Glomerular endothelial cell (primary cell): ENCODE data around the gene CACNA1I. TPM values are rescaled to one million over a fixed set of nuclear protein-coding genes. Genes with fewer than 3 reads are reported as not detected.

Experiments
- DNase-seq: peaks from one replicate; pipeline ENCODE4 v3.0.0-alpha.2; 2011; ENCODE audit warnings: low read depth, low spot score; ENCODE audit errors: extremely low read depth
- total RNA-seq: library from RNA; depleted of rRNA; stranded (reverse); fragments of >200 nt; gene quantifications from 2 replicates; pipeline ENCODE4 v1.2.3, GENCODE V29; 2015

The CACNA1I gene
- total RNA-seq, 1 donor from 2014 or later: not detected

DNA sequence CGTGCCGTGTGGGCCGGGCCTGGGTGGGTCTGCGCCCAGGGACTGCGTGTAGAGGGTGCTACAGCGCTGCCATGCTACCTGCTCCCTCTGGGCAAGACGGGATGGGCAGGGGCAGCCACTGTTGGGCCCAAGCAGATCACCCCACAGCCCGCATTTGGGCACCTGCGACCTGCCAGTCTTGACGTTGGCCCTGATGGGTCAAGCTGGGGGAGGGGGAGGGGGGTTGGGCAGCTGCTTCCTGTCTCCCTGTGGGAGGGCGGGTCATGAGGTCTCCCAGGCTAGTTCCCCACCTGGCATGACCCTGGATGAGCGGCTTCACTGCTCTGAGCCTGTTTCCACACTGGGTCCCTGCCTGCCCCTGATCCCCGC is 35.2 kb upstream of the CACNA1I start:
- no peak for DNase-seq

DNA sequence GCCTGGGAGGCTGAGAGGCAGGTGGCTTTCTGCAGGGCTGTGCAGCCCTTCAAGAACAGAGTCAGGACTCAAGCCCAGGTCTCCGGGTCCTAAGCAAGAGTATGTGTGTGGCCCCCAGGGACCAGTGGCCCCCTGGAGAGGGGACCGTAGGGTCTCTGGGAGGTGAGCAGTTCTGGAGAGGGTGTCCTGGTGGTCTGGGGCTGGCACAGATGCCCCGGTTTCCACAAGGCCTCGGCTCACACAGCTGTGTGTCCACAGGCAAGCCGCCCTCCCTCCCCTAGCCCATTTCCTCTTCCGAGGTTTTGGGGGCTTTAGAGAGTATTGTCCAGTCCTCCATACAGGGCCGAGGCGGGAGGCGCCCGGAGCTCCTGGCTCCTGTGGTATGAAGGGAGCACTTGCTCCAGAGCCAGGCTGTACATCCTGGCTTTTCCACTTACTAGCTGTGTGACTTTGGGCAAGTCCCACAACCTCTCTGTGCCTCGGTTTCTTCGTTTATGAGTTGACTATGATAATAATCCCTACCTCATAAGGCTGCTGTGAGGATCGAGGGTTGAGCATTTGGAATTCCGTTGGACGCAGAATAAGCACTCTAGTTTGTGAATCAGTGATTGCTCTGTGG is 34.6 kb upstream of the CACNA1I start:
- no peak for DNase-seq

DNA sequence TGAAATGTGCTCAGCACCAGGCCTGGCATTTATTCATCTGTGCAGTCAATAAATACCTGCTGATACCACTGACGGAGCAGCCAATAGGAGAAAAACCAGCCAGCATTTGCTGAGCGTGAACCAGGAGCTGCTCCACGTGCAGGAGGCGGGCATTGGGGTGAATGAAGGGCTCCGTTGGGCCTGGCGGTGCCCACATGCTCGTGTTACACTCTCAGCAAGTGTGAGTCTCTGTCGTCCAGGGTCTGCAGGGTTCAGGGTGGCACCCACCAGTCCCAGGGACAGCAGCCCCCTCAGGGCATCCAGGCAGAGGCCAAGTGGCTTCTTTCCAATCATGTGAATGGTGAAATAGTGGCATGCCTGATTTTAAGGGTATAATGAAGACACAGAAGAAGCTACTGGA is 33.8 kb upstream of the CACNA1I start:
- DNase-seq: no peak

DNA sequence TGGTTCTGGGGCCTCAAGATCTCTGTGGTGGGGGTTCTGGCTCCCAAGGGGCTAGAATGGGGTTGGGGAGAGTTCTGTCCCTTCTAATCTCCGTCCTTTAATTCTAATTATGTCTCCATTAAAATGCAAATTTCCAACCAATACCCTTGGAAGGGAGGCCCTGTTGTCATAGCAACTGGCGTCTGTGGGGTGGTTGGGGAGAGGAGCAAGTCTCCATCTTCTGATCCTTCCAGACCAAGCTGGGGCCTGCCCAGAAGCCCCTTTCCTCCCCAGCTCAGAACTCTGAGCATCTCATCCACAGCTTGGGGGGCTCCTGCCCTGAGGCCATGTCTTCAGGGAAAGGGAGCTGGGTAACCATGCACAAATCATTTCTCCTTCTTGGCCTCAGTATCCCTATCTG is 32.6 kb upstream of the CACNA1I start:
- no peak for DNase-seq

DNA sequence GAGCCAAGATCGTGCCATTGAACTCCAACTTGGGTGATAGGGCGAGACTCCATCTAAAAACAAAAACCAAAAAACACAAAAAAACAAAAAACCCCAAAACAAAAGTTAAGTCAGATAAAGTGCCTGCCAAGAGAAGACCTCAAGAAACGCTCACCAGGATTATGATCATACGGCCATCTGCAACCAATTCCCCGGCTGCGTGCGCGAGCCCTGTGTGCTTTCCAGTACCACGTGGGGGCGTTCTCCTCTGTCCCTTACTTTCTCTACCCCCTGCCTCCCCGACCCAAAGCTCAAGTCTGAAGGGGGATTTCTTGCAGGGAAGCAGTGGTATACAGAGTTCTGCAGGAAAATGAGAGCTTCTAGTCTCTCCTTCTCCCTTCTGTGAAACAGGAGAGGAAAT is 27.5 kb upstream of the CACNA1I start:
- no peak for DNase-seq

DNA sequence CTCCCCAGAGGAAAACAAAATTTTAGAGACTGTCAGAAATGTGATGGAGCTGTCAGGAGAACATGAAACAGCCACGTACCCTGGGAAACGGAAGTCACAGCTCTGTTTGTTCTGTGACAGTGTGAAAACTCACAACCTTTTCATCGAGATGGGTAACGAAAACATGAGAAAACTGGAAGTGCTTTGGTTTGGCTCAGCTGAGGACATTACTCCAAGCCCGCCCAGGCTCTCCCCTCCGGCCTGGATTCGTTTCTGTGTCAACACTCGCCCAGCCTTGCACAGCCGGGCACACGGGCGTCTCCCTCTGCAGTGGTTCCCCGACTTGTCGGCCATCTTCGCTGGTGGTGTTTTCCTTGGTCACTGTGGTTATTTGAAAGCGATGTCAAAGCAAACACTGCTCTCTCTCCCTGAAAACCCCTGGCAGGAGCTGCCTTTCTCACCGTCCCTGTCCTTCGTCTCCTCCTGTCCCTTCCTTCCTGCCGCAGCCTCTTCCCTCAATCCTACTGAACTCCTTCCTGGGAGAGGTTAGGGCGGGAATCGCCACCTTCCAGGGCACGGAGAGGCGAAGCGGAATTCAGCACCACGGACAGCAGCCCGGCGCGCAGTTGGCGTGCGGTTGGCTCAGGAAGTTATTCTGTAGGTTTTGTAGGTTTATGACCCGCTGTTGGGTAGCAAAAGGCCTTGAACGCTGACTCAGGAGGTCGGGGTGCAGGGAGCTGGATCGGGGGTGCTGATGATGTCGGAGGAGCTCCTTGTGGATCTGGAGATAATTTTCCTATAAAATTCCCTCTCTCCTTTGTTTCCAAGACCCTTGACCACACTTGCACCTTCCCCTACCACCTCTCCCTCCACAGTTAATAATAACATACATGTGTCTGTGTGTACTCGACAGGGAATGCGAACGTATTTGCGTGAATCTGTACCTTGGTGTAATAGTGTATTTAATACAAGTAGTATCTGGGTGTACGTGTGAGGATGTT is 24.9 kb upstream of the CACNA1I start:
- no peak for DNase-seq

DNA sequence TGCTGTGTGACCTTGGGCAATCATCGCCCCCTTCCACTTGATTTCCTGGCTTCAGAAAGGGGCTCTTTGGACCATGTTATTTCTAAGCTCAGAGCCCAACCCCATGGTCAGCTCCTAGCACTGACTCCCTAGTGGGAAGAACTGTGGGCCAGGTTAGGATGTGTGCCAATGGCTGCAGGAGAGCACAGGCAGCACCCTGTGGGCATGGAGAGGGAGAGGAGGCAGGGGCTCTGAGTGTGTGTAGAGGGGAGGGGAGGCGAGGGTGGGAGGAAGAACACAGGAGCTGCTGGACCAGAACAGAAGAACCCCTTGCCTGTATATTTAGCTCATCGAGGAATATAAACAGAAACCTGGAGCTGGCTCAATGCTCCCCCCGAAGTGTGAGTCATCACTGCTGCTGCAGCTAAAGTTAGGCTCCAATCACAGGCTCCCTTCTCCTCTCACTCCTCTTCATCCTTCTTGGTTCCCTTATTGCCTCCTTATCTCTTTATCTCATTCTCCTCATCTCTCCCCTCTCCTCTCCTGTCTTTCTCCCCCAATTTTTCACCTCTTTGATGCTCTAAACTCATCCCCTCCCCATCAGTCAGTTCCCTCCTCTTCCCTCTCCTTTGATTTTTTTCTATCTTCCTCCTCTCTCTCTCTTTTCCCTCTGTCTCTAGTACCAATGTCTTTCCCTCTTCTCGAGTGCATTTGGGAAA is 23.5 kb upstream of the CACNA1I start:
- DNase-seq: no peak

DNA sequence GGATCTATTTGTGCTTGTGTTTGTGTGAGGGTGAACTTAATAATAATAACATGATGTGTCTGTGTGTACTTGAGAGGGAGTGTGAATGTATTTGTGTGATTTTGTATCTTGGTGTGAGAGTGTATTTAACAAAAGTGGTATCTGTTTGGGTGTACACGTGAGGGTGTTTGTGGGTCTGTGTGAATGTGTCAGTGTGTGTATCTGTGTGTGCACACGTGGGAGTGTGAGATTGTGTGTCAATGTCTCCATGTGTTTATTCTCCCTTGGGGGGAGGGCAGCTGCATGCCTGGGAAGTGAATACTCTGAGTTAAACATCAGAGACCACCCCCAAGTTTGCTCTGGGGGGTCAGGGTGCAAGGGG is 23.0 kb upstream of the CACNA1I start:
- DNase-seq: no peak

DNA sequence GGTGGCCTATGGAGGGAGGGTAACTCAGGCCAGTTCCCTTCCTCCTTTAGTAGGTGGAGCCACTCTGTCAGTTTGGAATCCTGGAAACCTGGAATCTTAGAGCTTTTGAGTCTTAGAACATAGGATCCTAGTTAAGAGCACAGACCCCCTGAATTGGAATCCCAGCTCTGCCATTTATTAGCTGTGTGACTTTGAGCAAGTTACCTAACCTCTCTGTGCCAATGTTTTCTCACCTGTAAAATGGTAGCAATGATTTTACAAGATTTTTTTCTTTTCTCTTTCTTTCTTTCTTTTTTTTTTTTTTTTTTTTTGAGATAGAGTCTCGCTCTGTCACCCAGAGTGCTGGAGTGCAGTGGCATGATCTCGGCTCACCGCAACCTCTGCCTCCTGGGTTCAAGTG is 17.1 kb upstream of the CACNA1I start:
- DNase-seq: no peak

DNA sequence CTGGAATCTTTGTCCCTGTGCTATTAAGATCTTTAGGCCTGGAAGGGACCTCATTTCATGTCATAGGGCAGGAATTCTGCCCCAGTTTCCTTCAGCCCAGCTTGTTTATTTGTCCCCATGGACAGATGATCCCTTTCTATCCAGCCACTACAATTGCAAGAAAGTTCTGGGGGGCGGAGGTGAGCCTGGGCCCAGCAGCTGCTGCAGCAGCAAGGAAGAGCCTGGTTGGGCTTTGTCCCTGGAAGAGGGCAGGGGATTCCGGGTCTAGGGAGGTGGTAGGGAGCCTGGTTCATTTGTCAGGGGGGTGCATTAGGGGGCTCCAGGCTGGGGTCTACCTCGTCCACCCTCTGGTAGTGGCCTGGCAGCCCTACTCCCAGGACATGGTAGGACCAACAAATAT is 16.4 kb upstream of the CACNA1I start:
- DNase-seq: no peak

DNA sequence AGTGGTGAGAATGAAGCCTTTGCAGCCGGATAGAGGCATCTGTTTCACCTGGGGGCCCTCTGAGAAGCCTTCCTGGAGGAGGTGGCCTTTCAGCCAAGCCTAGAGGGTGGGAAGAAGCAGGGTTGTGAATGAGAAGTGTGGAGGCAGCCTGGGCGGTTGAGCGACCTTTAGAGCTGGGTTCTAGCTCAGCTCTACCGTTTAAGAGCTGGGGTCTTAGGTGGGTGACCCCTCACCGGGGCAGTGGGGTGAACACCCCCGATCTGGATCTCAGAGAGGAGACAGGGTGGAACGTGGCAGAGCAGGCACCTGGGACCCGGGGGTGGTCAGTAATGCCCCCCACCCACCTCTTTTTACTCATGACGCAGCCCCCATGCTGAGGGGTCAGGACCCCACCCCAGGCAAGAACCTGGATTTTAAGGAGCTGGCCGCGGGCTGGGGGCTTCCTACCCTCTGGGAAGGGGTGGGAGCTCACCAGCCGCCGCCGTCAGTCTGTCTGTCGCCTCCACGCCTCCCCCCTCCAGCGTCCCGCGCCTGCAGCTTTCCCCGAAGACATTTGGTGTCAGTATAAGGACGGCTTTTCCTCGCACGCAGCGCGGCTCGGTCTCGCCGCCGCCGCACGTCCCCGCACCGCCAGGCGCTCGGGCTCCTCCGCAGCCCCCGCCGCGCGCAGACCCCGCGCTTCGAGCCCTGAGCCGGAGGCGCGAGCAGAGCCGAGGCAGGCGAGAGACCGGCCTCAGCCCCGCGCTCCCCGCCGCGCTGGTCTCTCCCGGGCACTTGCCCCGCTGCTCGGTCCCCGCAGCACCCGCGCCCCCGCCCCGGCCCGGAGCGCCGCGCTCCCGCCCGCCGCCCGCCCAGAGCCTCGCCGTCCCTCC is 13.3 kb upstream of the CACNA1I start:
- no peak for DNase-seq

DNA sequence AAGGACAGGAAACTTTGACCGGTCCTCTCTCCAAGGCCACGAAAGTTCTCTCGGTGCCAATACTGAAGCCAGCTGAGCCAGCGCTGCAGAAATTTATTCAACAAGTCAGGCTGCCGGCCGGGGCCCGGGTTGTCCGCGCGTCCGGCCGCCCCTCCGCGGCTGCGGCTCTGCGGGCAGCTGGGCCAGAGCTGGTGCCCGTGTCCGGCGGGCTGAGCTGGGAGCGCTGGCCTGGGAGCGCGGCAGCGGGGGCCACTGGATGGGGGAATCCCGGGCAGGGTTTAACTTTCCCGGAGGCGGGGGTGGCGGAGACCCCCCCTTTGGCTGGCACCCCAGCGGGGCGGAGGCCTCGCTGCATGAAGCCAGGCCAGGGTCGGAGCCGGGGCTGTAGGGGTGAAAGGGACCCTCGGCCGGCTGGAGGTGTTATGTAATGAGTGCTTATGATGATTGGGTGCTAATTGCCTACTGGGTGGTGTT is 12.3 kb upstream of the CACNA1I start:
- no peak for DNase-seq

DNA sequence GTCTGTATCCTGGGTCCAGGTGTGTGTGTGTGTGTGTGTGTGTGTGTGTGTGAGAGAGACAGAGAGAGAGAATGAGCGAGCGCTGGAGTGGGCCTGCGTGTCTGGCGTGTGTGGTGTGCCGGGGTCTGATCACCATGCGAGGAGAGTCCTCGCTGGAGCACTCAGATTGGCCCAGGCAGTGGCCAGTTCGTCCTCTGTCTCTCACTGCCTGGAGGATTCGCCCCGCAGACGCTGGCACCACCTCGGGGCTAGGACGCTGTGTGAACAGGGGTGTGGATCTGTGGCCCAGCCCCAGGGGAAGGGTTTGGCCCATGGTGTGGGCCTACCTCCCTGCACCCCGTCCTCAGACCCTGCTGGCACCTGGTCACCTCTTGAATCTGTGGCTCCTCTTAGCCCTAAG is 11.6 kb upstream of the CACNA1I start:
- no peak for DNase-seq

DNA sequence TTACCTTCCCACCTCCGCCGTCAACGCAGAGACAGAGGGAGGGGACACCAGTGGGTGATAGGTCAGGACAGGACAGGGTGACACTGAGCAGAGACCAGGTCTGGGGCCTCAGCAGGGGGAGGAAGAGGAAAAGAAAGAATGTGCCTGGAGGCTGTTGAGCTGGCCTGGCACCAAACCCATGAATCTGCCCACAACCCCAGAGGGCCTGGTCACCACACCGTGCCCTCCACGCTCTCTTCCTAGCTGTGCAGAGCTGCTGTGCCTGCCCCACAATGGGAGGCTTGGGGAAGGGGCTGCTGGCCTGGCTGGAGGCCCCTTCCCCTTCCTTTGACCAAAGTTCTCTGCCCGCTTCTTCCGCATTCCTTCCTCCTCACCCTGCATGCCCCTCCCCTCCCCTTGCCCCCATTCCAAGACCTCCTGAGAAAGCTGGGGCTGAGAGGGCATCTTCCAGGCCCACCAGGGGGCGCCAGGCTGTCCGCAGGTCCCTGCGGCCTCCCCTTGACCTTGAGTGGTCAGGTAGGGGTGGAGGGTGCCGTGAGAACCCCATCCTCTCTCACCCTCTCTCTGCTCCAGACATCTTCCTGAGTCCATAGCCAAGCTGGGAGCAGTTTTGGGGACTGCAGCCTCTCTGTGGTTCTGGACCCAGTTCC is 11.0 kb upstream of the CACNA1I start:
- DNase-seq: no peak

DNA sequence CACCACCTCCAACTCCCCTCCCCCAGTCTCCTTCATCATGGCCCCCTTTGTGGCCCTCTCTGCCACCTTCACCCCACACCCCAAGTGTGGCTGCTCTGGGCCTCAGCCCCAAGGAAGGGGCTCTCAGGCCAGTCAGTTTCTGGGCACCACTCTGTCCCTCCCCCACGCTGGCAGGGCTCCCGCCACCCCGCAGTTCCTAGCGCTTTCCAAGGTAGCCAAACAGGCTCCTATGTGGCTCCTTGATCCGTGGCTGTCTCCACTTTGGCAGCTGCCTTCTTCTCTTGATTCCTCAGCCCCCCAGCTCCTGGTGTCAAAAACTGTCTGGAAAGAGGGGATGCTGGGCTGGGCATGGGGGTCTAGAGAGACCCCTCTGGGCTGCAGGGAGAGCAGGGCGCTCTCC is 10.4 kb upstream of the CACNA1I start:
- no peak for DNase-seq

DNA sequence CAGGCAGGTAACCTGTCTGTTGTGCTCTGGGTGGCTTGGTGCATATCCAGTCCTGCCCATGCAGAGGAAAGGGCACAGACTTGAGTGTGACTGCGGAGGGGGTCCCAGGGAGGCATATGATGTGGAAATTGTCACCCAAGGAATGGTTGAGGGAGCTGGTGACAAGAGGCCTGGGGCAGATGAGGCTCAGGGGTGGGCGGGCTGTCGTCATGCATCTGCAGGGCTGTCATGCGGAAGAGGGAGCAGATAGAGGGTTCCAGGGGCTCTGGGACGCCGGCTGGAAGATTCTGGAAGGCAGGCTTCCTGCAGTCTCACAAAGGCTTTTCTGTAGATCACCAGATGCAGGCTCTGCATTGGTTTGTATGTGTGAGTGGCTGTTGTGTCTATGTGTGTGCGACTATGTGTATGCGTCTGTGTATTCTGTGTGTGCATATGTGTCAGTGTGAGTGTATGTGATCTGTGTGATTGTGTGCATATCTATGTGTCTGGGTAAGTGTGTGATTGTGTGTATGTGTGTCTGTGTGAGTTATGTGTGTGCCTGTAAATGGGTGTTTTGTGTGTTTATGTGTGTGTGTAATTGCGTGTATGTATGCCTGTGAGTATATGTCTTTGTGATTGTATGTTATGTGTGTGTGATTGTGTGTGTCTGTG is 7.6 kb upstream of the CACNA1I start:
- DNase-seq: no peak

DNA sequence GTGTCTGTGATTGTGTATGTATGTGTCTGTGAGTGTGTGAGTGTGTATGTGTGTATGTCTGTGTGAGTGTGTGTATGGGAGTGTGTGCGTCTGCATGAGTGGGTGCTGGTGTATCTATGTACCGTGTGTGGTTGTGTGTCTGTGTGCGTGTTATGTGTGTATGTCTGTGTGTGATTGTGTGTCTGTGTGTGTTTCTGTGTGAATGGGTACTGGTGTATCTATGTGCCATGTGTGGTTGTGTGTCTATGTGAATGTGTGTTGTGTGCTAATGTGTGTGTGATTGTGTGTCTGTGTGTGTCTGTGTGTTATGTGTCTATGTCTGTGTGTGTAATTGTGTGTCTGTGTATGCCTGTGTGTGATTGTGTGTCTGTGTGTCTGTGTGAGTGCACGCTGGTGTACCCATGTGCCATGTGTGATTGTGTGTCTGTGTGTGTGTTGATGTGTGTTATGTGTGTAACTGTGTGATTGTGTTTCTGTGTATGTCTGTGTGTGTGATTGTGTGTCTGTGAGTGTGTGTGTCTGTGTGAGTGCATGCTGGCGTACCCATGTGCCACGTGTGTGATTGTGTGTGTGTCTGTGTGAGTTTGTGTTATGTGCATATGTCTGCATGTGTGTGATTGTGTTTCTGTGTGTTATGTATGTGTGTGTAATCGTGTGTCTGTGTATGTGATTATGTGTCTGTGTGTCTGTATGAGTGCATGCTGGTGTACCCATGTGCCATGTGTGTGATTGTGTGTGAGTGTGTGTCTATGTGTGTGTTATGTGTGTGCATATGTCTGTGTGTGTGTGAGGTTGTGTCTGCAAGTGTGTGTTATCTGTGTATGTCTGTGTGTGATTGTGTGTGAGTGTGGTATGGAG is 6.8 kb upstream of the CACNA1I start:
- DNase-seq: no peak

DNA sequence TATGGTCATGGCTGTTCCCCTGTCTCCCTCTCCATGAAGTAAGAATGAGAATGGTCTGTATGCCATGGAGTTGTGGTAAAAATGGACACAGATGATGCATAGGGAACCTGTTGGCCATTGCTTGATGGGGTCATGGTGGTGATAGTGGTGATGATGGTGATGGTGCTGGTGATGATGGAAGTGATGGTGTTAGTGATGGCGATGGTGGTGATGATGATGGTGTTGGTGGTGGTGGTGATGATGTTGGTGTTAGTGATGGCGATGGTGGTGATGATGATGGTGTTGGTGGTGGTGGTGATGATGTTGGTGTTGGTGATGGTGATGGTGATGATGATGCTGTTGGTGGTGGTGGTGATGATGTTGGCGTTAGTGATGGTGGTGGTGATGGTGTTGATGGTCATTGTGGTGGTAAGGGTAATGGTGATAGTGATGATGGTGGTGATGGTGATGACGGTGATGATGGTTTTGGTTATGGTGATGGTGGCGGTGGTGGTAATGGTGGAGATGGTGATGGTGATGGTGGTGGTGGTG is 5.1 kb upstream of the CACNA1I start:
- no peak for DNase-seq
